HL-60/S4 (cell line): ENCODE measurements around the gene MKS1.

ENCODE experiments used
- in situ Hi-C: fragments of 300-500 bp; cut with MboI; formaldehyde crosslinking; loops from 2 replicates; pipeline ENCODE4 v1.14.3; 2022; ENCODE audit warnings: low sequenced_read_pairs

MKS1 gene

DNA sequence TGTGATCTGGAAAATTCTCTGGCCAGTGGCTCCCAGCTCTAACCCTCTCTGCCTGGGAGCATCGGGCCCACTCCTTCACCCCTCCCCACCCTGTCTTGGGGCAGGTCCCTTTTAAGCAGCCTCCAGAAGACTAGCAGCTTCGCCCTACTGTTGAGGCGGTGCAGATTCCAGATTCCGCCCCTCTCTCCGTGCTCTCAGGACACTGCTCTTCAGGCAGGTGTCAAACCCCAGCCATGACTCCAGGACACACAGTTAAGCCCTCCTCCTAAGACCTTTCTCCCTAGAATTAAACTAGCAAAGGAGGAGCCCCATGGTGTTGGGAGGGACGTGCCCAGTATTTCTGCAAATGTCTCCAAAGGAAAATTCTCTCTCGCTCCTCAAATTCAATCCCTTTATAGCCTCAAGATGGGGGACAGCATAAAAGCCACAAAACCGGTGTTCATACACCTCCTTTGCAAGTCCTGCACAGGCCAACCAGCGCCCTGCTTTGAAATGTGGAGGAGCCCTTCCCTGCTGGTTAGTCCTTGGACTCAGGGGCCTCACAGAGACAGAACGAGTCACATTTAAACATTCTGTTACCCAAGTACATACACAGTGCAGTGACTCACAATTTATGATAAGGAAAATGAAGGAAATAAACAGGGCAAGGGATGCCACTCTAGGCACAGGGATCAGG lies 26.5 kb upstream of the MKS1 start:
- in situ Hi-C loops: no loop called here

DNA sequence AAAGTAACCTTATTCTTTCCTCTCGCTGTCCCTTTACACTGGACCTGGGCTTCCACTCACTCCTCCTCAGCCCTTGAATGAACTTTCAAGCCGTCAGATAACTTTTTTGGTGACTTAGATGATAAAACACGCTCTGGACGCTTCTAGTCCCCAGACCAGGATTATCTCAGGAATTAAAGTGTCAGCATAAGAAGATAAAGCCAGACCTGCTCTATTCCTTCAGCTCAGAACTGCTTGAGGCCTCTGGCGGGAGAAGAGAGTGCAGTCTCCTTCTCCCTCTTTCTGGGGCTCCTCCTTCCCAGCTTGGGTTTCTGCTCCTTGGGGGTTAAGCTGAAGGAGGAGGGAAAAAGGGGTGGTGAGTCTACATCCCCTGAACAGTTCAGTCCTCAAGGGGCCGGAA lies 25.9 kb upstream of the MKS1 start:
- in situ Hi-C loops: no loop called here

DNA sequence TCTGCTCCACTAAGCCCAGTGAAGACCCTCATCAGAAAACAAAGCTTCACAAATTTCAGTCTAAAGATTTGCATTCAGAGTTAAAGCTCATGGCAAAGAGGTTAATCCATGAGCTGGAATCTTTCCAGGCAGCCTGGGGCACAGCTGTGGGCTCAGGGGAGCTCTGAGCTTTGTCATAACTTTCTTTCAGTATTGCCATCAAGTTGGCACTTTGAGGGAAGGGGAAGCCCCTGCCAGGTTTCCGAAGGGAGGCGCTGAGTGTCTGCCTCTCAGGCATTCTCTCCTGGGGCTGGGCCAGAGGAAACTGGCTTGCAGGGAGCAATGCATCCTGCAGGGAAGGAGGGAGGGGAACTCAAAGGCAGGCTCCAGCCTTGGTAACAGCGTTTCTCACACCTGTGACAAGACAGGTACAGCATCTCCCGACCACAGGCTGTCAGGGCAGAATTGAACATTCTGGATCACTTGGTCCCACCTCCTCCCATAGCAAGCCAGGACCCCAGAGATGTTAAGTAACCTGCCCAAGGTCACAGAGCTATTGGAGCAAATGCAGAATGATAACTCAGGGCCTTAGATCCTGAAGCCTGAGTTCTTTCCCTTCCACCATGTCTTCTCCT lies 23.2 kb upstream of the MKS1 start:
- in situ Hi-C loops: no loop called here

DNA sequence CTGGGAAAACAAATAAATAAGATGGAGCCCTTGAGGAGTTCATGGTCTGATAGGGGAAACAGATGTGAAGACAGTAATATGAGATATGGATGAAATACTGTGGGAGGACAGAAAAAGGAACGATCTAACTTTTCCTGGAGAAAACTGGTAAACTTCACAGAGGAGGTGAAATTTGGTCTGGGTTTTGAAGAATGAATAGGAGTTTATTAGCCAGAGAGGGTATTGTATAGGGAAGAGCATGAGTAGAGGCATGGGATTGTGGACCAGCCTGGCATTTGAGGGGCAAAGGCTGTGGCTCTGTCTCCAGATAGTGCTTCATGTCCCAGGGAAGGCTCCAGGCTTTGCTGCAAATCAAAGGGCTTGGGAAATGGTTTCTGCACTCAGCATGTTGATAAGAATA lies 20.9 kb upstream of the MKS1 start:
- in situ Hi-C loops: no loop called here

DNA sequence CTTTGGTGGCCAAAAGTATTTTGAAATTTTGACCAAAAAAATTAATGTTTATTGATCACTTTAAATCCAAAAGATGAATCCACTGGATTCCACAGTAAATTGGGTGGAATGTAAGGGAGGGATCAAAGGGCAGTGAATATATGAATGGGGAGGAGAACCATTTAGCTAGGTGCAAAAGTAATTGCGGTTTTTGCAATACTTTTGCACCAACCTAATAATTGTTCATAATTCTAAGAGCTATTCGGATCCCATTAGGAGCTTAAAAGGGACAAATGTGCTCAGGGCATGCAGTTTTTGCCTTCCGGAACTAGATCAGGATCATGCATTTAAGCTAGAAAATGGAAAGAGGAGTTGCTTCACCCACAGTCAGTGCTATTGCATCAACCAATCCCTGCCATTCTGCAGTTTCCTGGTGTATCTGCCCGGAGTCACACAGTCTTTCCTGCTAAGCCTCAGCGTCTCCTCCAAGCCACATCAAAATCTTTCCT lies 19.1 kb upstream of the MKS1 start, which contains the start of gene LPO:
TSS of gene LPO (plus strand) at position 438 of the 488 bp plus-strand sequence. CDS start 4,396 bp downstream, outside the sequence.
- in situ Hi-C loops: no loop called here

DNA sequence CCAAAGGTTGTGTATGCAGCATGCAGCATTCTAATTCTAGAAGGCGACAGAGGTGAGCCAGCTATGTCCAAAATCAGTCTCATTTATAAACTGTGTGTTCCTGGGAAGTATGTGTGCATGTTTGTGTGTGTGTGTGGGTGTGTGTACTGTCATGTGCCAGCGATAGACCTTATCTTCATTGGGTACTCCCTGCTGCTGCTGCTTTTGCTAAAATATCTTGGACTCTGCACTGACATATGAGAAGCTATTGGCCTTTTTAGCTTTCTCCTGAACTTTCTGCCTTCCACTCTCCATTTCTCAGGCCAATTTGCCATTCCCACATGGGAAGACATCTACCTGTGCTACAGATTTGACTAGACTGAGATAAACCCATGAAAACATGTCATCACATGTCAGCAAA lies 17.3 kb upstream of the MKS1 start:
- in situ Hi-C loops: no loop called here

DNA sequence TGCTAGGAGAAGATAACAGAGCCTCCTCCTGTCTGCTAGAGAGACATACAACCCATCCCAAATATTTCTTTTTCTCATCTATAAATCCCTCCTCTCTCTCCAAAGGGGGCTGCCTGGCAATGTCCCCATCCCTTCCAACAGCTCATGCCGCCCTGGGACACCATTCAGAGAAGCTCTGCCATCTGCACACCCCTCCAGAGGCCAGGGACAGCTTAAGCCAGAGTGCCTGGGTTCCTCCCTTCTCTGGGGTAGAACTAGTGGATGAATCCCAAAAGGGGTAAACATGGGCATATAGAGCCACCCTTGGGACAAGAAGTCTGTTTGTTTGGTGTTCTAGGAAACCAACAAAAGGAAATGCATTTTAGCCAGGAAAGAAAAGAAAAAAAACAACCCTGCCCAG lies 16.8 kb upstream of the MKS1 start:
- in situ Hi-C loops: no loop called here

DNA sequence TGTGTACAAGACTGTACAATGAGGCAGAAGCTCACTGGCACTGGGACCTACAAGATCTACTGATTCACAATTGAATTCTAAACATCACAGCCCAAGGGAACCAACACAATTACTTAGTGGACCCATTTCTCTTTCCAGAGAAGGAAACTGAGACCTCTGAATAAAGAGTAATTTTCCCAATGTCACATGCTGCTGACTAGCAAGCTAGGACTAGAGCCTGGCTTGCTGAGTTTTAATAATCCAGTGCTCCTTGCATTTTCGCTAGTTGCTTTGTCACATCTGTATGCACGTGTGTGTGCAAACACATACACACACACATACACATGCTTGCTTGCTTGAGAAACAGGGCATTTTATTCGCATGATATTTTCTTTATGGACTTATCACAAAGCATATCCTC lies 15.5 kb upstream of the MKS1 start:
- in situ Hi-C loops: no loop called here

DNA sequence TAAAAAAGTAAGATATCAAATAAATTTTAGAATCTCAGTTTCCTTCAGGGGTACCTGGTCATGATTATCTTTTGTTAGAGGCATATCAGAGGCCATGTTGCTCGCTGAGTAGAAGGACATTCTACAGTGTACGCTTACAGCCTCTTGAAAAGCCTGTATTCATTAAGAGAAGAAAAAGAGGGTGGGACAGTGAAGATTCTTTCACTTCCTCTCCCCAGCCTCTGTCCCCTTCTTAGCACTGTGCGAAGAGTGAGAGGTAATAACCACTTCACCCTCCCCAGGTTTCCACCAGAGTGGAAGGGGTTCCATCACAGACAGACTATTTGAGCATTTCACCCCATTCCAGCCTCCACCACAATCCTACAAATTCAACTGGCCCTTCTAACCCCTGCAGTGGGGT lies 14.5 kb upstream of the MKS1 start:
- in situ Hi-C loops: no loop called here

DNA sequence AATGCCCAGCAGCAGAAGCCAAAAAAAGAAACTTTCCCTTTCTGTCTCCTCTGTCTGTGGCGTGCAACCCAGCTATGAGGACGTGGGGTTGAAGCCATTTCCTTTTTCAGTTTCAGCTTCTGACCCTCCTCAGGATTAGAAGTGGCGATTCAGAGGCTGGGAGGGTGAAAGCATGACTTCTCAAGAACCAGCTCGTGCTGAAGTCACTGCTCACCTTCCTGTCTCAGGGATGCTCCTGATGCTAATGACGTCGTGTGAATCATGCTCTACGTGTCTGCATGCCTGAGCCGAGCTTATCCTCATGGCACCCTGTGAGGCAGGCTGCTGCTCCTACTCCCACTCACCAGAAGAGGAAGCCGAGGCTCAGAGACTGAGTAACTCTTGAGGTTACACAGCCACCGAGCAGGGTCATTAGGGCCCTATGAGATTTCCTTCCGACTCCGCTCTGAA lies 13.7 kb upstream of the MKS1 start:
- in situ Hi-C loops: no loop called here

DNA sequence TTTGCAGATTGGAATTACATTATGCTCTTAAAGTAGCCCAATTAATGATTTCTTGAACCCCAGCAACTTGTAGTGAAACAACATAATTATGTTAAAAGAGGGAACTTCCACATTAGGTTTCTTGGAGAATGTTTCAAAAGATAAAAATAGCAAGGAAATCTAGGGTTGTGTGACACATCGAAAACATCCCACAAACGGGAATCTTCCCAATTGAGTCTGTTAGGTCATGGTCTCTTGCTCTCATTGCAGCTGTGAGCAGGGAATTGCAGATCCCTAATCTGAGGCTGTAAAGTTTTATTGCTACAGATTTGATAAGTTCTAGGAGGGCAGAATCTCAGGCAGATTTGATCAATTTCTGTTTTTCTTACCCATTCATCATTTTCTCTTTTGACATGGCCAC lies 12.6 kb upstream of the MKS1 start:
- in situ Hi-C loops: no loop called here

DNA sequence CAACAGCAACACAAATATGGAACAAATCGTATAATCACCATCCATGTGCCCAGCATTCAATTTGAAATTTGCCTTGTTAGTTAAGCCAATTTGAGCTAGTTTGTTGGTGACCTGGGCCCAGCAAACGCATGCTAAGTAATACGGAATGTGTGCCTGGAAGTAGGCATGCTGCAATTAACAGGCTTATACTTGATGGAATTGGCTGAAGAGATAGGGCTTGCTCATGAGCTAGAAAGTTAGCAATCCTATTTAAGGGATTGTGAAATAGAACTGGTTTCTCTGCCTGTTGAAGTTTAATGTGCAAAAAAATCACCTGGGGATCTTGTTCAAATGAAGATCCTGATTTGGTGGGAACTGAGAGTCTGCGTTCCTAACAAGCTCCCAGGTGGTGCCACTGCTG lies 10.8 kb upstream of the MKS1 start:
- in situ Hi-C loops: no loop called here

DNA sequence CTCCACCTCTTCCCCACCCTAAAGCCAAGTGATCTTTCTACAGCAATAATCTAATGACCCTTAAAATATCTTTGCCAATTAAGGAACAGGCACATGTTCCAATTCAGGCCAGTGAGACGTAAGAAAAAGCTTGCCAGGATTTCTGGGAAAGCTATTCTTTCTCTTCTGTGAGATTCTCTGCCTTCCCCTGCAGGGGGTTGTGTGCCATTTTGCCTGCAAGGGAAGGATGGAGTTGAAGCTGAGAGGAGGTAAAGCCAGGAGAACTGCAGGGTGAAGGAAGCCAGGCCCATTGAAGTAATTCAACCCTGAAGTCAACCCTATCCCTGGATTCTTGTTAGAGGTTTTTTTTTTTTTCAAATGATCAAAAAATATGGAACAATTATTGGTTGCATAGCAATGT lies 10.3 kb upstream of the MKS1 start:
- in situ Hi-C loops: no loop called here

DNA sequence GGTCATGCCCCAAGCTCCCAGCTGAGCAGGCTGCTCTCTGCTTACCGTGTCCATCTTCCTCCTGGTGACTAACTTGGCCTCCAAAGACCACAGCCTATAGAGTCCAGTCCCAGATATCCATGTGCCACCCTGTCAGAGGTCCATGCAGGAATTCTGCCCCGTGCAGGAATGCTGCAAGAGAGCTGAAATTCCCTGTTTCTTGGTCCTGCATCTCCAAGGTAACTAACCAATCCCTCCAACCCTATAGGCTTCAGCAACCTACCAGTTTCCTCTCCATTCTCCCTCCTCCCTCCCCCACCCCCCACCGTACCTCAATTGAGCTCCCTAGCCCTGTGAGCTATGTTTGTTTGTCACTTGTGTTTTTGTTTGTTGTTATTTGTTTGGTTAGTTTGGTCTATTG lies 9.6 kb upstream of the MKS1 start:
- in situ Hi-C loops: no loop called here

DNA sequence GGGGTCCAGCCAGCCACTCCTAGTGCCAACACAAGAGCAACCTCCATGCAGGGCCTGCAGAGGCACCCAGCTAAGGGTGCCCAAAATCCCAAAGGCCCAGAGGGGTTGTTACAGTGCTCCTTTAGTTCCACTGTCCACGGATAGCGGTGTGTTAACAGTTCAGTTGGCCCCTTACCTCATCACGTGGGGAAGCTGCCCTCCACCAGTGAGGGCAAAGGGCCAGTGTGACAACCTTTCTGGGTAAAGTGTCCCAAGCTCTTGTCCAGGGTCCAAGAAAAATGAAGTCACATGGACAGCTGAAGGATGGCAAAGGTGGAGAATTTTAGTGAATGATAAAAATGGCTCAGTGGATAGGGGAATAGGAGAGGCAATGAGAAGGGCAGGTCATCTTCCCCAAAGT lies 8.7 kb upstream of the MKS1 start:
- in situ Hi-C loops: no loop called here

DNA sequence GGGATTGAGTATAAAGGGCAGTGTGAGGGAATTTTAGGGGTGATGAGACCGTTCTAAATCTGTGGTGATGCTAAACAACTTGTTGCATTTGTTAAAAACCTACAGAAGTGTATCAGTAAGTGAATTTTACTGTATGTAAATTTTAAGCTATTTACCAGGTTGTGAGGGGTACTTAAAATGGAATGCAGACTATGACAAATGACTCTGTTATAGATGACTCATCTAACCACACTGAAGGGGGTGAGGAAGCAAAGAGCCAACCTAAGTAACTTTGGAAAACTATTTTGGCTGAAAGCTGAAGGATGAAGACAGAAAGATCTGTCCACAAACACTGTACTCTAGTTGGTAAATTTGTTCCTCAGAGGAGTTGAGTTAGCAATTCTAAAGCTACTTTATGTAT lies 5.3 kb upstream of the MKS1 start:
- in situ Hi-C loops: no loop called here

DNA sequence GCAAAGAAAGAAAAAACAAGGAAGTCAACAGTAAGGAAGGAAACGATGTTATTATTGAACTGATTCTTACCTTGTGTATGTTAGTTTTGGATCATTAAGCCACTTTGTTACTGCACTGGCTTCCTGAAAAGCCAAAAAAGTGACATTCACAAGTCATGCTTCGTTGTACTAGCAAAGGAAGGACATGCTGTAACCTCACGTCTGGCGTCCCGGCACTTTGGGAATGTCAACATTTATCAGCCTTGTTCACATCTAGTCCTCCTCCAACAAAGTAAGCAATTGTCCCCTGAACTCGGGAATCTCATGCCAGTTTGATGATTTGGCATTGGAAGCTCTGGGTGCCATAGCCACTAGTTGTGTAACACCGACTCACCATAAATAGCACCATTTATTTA lies 731 bp upstream of the MKS1 start:
- in situ Hi-C loops: no loop called here

DNA sequence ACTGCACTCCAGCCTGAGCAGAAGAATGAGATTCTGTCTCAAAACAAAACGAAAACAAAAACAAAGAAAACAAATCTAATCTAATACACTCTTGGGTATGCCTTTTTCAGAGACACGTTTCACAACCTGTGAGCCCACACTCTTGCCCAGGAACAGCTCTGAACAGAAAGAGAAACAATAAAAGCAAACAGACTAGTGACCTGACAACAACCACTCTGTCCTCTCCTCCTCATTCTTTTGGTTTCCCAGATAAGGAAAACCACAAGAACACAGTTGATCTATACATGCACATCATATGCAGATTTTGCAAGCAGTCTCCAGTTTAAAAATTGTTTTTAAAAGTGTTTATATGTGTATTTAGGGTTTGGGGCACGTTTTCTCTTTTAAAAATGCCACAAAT lies 1.3 kb downstream of the MKS1 start:
- in situ Hi-C loops: no loop called here

DNA sequence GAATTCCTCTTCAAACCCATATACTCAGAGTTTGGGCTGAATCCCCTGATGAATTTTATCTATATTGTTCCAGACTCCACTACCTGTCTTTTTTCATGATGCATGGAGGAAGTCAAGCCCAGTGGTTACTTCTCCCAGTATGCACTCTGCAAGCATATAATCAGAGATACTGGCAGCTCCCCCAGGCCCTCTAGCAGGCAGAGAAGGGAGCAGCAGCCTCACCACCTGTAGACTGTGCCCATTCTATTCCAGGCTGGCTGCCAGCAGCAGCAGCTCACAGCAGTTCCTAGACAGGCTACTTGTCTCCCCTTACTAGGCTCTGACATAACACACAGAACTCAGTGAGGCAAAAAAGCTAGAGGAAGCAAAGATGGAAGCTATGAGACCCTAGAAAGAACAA lies 3.4 kb downstream of the MKS1 start:
- in situ Hi-C loops: no loop called here

DNA sequence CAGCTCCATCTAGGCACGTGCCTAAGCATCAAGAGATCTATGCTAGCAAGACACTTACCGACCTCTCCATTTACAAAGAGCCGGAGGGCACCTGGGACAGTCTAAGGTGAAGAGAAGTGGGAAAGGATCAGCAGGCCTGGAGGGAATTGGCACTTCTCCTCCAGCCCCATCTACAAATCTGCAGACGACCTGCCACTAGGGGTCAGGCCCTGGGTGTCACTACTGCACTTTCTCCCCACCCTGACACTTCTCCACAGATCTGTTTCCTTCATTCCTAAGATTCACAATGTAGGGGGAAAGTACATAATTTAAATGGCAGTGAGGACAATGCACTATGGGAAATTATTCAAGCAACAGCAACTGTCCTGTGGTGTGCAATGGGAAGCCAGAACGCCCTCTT lies 8.1 kb downstream of the MKS1 start:
- in situ Hi-C loops: no loop called here

DNA sequence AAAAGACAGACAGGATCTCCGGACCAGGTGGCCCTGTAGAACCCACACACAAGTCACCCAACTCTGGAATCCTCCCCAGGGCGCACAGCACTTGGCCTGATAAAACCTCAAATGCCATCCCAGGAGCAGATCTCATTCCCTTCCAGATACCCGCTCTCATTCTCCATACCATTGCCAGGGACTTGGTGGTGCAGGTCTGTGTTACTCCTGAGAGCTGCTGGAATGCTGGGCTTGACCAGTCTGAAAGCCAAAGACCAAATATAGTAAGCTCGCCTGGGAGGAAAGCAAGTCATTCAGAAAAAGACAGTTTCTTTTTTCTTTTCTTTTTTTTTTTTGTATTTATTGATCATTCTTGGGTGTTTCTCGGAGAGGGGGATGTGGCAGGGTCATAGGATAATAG lies 10.7 kb downstream of the MKS1 start:
- in situ Hi-C loops: loop anchor here (10.0 kb wide), 1 partner anchor 236 kb away; no protein-coding TSS in a partner anchor

DNA sequence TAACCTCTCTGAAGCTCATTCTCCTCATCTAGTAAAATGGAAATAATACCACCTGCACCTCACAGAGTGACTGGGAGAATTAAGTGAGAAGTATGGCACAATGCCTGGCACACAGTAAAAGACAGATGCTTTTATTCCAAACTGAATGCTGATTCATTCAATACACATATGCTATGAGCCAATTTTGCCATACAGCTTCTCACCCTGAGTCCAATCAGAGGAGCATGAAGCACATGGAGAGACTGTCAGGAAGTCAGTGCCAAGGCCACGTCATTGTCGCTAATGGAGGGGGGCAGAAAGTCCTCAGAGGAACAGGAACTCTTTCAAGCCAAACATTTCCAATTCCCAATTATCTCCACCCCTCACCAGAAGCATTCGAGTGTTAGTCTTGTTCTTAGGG lies 11.6 kb downstream of the MKS1 start:
- in situ Hi-C loops: loop anchor here (10.0 kb wide), 1 partner anchor 237 kb away; no protein-coding TSS in a partner anchor

DNA sequence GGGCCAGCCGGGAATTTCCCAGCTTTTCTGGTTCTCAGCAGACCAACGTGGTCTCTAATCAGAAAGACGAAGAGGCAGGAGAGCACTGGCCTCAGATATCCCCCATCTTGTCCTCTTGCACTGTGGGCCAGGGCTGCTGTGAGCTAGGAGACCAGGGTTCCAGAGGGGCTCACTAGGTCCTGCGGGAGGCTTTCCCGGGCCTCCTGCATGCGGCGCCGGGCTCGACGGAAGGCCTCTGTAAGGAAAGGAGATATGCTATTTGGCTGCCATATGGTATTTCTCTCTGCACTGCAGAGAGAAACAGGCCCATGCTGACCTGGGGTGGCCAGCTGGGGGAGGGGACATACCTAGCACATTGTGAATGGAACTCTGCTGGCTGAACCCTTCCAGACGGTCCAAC lies 13.1 kb downstream of the MKS1 start:
- in situ Hi-C loops: loop anchor here (10.0 kb wide), 1 partner anchor 239 kb away; no protein-coding TSS in a partner anchor
